ENCODE measurements around the gene CCDC102B. TPM values are rescaled to one million over a fixed set of nuclear protein-coding genes. Genes with fewer than 3 reads are reported as not detected.

Gene CCDC102B
- total RNA-seq, 1 donor from 2014 or later: 6.1 TPM

DNA sequence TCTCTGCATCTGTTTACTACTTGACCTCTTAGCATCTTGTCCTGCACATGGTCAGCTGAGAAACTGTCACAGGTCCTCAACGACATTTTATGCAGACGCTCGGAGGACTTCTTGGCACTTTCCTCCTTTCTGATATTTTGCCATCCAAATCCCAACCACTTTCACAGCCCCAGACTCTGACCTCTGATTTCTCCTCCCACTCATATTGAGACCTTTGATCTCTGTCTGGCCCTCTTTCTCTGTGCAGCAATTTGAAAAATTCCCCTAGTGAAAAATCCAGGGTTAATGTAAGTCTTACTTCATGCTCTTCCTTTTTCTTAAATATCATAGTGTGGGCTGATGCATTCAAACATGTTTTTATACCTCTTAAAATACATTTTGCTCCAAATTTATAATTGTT is 273.8 kb downstream of the CCDC102B start:
- TF ChIP-seq, protein P1, sequence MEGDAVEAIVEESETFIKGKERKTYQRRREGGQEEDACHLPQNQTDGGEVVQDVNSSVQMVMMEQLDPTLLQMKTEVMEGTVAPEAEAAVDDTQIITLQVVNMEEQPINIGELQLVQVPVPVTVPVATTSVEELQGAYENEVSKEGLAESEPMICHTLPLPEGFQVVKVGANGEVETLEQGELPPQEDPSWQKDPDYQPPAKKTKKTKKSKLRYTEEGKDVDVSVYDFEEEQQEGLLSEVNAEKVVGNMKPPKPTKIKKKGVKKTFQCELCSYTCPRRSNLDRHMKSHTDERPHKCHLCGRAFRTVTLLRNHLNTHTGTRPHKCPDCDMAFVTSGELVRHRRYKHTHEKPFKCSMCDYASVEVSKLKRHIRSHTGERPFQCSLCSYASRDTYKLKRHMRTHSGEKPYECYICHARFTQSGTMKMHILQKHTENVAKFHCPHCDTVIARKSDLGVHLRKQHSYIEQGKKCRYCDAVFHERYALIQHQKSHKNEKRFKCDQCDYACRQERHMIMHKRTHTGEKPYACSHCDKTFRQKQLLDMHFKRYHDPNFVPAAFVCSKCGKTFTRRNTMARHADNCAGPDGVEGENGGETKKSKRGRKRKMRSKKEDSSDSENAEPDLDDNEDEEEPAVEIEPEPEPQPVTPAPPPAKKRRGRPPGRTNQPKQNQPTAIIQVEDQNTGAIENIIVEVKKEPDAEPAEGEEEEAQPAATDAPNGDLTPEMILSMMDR (IDR thresholded peaks at IDR 0.05; ENCODE audit: borderline replicate concordance): no peak
- no peak for DNase-seq
- intact Hi-C loops (cut with micrococcal nuclease): no loop called here
- Histone ChIP-seq H3K36me3 (no peaks in the 10 kb centered on the region), H3K27ac (replicated peaks) (no peak overlapping the region), H3K4me1 (no peaks in the 10 kb centered on the region), H3K9me3 (replicated peaks) (peaks cover 9% of the 10 kb centered on the region), H3K27me3 (ENCODE audit: low read depth) (no peaks in the 10 kb centered on the region), H3K4me3 (no peak overlapping the region)

- H3K4me3 ChIP-seq: no peak overlapping the region
- H3K27me3 ChIP-seq (ENCODE audit: low read depth): no peaks in the 10 kb centered on the region
- TF ChIP-seq, protein P1 (IDR thresholded peaks at IDR 0.05; ENCODE audit: borderline replicate concordance): no peak
- no peak for DNase-seq
- no peaks in the 10 kb centered on the region for H3K36me3 ChIP-seq
- H3K27ac ChIP-seq (replicated peaks): no peak overlapping the region
- H3K9me3 ChIP-seq (replicated peaks): no peaks in the 10 kb centered on the region
- intact Hi-C loops (cut with micrococcal nuclease): no loop called here
- no peaks in the 10 kb centered on the region for H3K4me1 ChIP-seq
Measured at GRCh38 chr18:69081846-69082245, 284.0 kb downstream of the CCDC102B start.

DNA sequence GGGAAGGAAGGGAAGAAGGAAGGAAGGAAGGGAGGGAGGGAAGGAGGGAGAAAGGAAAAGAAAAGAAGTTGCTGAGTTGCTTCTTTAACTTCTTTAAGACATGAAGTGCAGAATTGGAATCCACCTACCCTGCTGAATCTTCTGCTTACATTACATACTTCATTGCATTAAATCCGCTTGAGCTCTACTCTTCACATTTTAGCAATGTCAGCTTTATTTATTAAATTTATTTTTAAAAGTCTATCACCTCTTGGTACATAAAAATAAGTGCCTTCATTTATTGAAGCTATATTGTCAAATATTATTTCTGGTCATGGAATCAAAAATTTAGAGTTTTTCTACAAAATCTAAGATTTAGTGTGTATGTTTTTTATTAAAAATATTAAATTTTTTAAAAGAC is 284.6 kb downstream of the CCDC102B start:
- DNase-seq: no peak
- Histone ChIP-seq H3K4me3 (no peak overlapping the region), H3K27me3 (ENCODE audit: low read depth) (no peaks in the 10 kb centered on the region), H3K4me1 (no peaks in the 10 kb centered on the region), H3K9me3 (replicated peaks) (no peaks in the 10 kb centered on the region), H3K27ac (replicated peaks) (no peak overlapping the region), H3K36me3 (no peaks in the 10 kb centered on the region)
- TF ChIP-seq, protein P1 (IDR thresholded peaks at IDR 0.05; ENCODE audit: borderline replicate concordance): no peak
- intact Hi-C loops (cut with micrococcal nuclease): no loop called here

GRCh38 chr18:69085951-69086350 is 288.1 kb downstream of the CCDC102B start:
- intact Hi-C loops (cut with micrococcal nuclease): no loop called here
- TF ChIP-seq, protein P1 (IDR thresholded peaks at IDR 0.05; ENCODE audit: borderline replicate concordance): no peak
- H3K4me3 ChIP-seq: no peak overlapping the region
- no peaks in the 10 kb centered on the region for H3K9me3 ChIP-seq (replicated peaks)
- no peak for DNase-seq
- no peaks in the 10 kb centered on the region for H3K27me3 ChIP-seq (ENCODE audit: low read depth)
- no peaks in the 10 kb centered on the region for H3K36me3 ChIP-seq
- H3K27ac ChIP-seq (replicated peaks): no peak overlapping the region
- no peaks in the 10 kb centered on the region for H3K4me1 ChIP-seq

DNA sequence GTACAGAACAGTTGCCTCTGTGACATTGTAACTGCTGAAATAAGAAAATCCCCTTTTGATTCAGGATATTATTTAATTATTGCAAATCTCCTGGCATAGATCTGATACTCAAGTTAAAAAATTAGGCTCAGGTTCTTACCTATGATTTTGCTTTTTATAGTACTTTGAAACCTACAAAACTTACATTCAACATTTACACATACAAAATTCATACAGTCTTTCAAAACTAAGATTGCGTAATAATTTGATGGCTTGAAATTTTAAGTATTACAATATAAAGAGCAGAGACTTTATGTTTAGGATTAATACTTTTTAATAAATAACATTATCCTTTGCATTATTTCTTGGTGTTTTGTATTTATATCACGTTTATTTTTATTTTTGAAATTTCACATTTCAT is 291.1 kb downstream of the CCDC102B start:
- TF ChIP-seq, protein P1 (IDR thresholded peaks at IDR 0.05; ENCODE audit: borderline replicate concordance): no peak
- Histone ChIP-seq H3K27me3 (ENCODE audit: low read depth) (no peaks in the 10 kb centered on the region), H3K27ac (replicated peaks) (no peak overlapping the region), H3K4me1 (no peaks in the 10 kb centered on the region), H3K9me3 (replicated peaks) (no peaks in the 10 kb centered on the region), H3K4me3 (no peak overlapping the region), H3K36me3 (no peaks in the 10 kb centered on the region)
- no peak for DNase-seq
- intact Hi-C loops (cut with micrococcal nuclease): no loop called here

- H3K4me3 ChIP-seq: no peak overlapping the region
- TF ChIP-seq, protein P1 (IDR thresholded peaks at IDR 0.05; ENCODE audit: borderline replicate concordance): no peak
- no peaks in the 10 kb centered on the region for H3K27me3 ChIP-seq (ENCODE audit: low read depth)
- intact Hi-C loops (cut with micrococcal nuclease): no loop called here
- DNase-seq: no peak
- H3K36me3 ChIP-seq: no peaks in the 10 kb centered on the region
- no peak overlapping the region for H3K27ac ChIP-seq (replicated peaks)
- H3K9me3 ChIP-seq (replicated peaks): no peaks in the 10 kb centered on the region
- no peaks in the 10 kb centered on the region for H3K4me1 ChIP-seq
Measured at GRCh38 chr18:69097349-69097748, 299.5 kb downstream of the CCDC102B start.

Measured in left ventricle myocardium inferior (tissue), 1 donor.